NCI-H446 (cell line): ENCODE results near the gene GAREM1.
"Not testable (repeated sequence)": the region's sequence is repeated elsewhere in the genome, so short reads cannot be mapped to it uniquely, and the experiment has no call there.

Source experiments
- DNase-seq, 2 experiments: peaks; one replicate each; lab custom pipeline; 2025; lab: John Stamatoyannopoulos, UW

The GAREM1 gene

DNA sequence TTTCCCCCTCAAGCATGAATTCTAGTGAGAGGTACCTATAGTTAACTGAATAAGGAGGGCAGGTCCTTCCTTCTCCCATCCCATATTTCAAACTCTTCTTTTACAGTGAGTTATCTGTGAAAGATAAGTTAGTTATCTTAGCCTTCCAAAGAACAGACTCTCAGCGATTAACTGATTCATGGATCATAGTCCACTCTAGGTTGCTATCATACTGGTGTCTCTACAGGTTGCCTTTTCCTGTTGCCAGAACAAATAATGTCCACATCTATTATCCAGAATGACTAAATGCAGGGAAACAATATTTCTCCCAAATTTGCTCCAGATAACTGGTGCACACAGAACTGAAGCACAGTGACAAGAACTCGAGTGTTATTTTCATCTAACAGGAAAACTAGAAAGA, 212.5 kb downstream of the GAREM1 start:
- DNase-seq, result no peak

DNA sequence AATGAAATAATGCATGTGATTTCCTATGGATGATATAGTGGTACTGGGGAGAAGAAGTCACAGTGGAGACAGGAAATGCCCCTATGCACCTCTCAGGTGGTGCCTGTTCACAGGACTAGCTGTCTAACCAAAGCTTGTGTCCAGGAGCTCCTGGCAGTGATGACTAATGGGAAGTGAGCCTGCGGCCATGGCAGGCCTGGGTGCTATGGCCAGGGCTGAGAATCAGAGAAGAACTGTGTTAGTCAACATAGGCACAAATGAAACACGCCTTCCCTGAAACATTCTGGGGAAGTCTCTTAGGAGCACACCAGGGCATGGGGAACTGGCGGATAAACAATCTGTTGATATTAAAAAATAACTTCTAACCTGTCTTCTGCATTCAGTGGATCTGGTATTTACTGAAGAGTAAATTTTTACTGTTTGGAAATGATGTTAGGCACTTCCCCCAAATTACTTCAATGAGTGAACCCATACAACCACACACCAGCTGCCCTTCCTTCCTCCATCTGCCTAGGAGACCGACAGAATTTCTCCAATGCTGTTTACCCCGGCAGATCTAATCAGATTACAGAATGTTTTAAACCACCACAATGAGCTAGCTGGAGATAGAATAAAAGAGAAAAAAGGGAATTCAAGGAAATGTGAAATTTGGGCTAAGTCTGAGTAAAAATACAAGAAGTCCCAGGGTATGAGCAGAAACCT, 213.4 kb downstream of the GAREM1 start:
- no peak for DNase-seq

DNA sequence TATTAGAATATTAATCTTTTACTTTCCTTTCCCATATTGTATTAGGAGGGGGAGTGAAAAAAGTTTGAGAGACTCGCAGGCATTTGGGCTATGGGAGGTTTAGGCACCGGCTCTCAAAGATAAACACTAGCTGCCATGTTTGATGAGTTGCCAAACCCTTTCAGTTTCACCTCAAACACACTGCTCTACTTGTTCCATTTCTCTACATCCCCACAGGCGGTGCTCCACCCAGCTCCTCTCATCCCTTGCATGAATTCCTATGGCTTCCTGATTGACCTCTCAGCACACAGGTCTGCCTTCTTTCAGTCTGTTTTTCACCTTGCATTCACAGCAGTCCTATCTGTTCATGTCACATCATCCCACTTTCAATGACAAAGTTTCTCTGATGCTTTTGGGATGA, 215.1 kb downstream of the GAREM1 start:
- DNase-seq, result no peak

DNA sequence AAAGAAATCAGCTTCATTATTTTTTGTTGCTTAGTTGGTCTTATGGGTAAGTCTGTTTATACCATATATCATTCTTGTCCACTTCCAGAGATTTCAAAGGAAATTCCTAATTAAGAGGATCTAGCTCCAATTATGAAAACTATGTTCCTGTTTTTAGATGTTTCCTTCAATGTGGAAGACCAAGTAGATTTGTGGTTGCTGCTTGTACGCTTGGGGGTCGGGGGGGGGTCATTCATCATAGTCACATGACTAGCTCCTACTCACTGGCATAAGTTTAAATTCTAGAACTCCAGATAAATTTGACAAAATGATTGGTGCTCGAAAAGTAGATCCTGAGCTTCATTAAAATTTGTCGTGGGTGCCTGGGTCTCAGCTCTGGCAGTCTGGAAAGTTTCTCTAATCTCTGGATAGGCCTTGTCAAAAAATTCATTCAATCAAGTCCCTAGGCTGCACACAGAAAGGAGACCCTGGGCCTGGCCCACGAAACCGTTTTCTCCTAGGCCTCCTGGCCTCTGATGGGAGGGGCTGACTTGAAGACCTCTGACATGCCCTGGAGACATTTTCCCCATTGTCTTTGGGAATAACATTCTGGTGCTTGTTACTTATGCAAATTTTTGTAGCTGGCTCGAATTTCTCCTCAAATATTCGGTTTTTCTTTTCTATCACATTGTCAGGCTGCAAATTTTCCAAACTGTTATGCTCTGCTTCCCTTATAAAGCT, 218.4 kb downstream of the GAREM1 start:
- no peak for DNase-seq

DNA sequence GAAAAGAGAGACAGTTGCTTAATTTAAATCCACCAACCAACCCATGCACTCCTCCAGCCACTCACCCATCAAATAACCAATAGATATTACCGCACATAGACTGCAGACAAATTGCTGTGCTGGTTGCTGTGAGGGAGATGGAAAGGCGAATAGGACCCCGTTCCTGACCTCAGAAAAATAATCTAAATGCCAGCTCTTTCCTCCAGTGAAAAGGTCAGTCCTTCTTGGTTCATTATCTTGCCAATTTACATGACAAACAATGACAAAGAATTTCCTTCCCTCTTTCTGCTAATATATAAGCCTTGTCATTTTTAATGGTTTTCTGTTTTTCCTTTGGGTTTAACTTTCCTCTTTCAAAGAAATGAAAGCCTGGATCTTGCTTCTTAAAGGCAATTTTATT, 219.2 kb downstream of the GAREM1 start:
- no peak for DNase-seq

DNA sequence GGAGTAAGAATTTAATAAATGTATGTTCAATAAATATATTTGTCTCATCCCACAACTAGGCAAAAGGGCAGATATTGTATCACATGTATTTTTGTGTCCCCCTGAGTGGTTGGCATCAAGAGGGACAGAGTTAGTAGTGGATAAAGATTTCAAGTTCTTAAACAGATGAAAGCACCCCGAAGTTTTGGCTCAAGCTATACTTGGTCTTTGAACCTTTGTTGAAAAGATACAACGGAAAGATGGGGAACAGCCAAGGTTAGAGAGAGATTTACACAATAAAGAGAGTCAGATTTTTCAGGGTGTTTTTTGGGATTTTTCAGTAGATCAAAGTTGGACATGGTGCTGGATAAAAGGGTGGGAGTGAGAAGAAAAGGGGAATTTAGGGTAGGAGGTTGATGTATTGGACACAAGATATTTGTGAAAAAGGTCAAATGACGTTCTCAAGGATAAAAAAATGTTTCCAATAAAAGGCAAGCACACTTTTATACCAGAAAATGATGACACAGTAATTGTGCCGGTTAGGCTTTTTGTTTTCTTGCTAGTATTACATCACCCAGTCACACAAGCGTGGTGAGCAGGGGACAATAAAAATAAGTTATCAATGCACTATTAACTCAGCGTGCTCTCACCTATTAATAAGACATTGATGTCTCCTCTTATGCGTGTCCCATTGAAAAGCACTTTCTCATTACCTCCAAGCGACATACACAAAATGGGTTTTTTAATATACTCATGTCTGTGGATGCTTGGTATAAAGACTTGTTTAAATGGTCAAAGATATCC, 221.3 kb downstream of the GAREM1 start:
- no peak for DNase-seq

DNA sequence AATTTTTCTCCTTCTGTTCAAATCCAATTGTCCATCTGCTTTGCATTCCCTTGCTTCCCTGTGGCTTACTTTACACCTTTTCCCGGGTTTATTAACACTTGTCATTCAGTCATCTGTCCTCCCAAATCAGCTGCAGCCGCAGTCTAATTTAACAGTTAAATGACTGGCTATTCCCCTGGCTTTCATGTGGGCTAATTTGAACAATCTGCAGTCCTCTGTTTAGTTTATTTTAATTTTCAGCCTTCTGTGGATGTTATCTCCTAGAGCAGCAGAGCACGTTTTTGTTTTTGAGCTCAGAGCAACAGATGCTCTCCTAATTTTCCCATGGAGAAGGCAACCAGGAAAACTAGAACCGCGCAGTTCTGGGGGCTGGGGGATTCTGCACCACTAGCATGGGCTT, 225.8 kb downstream of the GAREM1 start:
- DNase-seq, result no peak

DNA sequence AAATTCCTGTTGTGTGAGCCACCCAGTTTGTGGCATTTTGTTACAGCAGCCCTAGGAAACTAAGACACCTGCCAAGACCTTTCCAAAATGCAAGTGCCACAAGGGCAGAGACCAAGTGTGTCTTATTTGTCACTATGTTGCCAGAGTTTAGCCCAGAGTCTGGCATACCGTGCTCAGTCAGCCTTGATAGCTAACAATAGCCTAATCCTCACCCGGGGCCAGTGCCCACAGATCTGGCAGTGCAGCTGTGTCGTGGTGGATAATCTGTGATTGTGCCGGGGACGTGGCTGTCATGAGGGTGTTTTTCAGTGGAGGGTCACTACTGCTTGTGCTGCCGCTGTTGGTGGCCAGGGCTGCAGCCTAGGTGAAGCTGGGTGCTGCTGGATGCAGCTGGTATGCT, 227.3 kb downstream of the GAREM1 start:
- no peak for DNase-seq

DNA sequence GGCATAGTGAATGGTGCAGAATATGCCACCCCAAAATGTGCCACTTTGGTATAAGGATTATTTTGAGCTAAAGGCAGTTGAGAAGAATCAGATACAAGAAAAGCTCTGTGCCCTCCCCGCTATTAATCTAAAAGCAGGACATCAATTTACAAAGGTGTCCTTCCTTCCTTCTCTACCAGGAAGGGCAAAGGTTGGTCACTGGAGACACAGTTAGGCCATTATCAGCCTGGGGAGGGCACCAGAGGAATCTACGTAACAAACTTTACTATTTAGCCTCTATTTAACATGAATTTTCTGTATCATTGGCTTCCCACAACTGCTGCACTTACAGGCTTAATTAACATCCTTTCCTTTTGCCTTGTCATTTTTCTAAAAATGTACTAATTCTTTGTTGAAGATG, 228.3 kb downstream of the GAREM1 start:
- no peak for DNase-seq

DNA sequence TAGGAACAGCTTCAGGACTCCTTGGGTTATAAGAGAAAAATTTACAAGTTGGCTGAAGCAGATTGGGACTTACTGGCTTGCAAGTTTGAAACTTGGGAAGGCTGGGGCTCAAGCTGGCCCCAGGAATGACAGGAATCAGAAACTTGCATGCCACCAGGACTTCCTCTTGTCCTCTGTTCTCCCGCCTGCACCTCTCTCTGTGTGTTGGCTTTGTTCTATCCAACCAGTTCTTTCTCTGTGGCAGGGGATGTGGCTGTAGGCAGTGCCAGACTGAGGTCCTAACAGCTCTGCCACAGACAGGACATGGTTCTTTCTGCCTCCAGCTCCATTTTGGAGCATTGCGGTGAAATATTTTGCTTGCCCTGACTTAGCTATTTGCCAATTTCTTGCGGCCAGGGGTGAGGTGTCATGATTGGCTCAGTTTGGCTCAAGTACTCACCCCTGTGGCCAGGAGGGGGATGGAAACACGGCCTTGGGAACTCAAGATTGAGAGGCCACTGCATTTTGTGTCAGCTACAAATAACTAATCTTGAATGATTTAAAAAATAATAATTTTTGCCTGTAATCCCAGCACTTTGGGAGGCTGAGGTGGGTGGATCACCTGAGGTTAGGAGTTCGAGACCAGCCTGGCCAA, 231.9 kb downstream of the GAREM1 start:
- DNase-seq, result no peak

DNA sequence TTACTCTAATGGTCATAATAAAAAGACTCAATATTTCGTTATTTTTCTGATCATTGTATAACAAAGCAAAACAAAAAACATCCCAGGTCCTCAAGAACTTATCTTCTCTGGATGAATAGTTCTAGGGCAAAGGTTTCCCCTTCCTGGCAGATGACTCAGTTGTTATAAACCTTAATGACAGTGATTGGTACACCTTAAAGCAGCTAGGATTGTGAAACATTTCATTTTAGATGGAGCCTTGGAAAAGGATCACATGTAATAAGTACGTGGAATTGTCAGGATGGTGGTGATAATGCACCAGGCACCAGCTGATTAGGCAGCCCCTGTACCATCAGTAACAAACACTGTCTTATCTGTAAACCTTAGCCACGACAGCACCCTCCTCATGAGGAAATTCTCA, 233.6 kb downstream of the GAREM1 start:
- no peak for DNase-seq

DNA sequence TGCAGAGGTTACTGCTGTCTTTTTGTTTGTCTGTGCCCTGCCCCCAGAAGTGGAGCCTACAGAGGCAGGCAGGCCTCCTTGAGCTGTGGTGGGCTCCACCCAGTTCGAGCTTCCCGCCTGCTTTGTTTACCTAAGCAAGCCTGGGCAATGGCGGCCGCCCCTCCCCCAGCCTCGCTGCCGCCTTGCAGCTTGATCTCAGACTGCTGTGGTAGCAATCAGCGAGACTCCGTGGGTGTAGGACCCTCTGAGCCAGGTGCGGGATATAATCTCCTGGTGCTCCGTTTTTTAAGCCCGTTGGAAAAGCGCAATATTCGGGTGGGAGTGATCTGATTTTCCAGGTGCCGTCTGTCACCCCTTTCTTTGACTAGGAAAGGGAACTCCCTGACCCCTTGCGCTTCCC, 237.3 kb downstream of the GAREM1 start:
- not testable (repeated sequence) for DNase-seq

DNA sequence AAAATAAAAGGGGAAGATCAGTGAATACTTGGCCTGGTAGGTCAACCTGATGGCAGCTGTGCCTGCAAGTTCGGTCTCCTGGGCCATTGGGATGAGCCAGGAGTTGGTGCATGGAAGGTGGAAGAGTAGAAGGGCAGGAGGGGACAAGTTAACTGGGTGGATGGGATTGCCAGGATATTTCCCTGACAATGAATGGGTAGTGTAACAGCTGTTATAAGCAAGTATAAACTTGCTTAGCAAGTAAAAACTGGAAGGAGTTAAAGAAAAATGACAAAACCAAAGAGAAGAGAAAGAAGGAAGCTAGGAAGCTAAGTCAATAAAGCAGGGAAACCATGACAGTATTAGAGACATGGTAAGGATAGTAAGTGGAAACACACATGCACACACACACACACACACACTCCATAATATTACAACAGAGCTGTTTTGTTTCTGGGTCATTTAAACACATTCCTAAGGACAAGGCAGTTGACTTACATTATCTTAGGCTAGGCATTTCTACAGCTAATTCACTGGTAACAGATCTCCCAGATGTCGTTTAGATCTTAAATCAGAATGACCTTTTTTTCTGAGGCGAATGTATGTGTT, 251.2 kb downstream of the GAREM1 start:
- DNase-seq, result no peak

DNA sequence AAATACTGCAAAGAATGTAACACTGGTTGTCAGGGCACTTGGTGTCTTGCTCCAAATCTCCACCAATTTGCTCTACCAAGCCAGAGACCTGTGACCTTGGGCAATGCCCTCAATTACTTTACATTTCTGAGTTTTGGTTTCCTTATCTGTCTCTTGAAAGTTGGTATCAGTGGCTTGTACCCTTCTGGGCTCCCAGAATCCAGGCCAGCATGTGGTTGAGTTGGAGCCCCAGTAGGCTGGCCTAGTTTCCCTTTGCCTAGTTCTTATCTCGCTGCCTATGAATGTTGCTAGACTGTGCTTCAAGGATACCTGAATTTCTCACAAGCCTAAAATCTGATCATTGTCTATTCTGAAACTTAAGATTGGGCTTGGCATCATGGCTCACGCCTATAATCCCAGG, 254.3 kb downstream of the GAREM1 start:
- DNase-seq, result no peak

DNA sequence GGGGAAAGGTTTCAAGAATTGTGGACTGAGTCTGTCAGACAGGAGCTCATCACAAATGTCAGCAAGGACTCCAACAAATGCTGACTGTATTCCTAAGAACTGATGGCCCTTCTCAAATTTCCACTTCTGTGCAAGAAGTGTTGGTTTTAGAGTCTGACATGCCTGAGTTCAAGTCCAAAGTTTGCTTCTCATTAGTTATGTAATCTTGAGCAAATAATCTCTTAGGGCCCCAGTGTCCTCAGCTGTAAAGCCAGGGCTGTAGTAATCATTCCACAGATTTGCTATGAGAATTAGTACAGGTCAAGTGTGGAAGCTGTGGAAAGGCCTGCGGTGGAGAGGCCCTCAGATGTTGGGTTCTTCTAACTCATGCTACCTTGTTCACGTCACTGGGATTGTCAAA, 257.0 kb downstream of the GAREM1 start:
- DNase-seq, result no peak
